ENCODE data around the gene CLCN3. TPM values are rescaled to one million over a fixed set of nuclear protein-coding genes. Genes with fewer than 3 reads are reported as not detected.
"Not testable (repeated sequence)": the region's sequence is repeated elsewhere in the genome, so short reads cannot be mapped to it uniquely, and the experiment has no call there.

CLCN3 gene
- total RNA-seq: 95.8 TPM

DNA sequence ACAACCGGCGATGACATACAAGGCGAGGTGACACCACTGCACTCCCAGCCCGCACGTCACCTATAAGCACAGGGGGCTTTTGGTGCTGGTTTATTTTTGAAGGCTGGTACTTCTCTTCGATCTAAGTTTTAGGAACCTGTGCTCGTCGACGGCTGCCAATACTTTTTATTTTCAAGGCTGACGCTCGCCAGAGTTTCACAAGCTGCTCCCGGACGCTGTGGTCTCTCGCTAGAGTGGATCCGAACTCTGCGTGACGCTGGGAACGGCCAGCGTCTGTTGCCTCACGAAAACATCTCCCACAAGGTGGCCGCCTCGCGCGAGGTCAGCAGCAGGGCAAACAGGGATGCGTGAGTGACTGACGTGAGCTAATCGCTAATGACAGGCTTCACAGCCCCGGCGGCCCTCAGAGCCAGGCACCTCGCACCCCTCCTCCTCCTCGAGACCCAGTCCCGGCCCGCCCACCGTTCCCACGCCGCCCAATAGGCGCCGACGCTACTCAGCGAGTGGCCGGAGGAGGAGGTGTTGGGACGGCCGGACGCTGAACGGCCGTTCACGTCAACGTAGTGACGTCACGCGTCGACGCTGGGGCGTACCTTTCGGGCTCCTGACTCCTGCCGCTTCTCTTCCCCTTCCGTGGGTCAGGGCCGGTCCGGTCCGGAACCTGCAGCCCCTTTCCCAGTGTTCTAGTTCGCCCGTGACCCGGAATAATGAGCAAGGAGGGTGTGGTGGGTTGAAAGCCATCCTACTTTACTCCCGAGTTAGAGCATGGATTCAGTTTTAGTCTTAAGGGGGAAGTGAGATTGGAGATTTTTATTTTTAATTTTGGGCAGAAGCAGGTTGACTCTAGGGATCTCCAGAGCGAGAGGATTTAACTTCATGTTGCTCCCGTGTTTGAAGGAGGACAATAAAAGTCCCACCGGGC is at the start of gene CLCN3:
TSS of gene CLCN3 (plus strand) at position 621 of the 922 bp plus-strand sequence. CDS start 15,351 bp downstream, outside the sequence.
- peak; percentile 97 for DNase-seq (ENCODE audit: low spot score)

DNA sequence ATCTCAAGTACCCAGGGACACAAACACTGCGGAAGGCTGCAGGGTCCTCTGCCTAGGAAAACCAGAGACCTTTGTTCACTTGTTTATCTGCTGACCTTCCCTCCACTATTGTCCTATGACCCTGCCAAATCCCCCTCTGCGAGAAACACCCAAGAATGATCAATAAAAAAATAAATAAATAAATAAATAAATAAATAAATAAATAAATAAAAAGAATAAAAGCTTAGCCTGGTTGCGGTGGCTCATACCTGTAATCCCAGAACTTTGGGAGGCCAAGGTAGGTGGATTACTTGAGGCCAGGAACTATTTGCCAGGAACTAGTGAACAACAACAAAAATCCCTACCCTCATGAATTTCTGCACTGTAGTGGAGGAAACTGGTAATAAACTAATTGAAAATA is 49.4 kb upstream of the CLCN3 start:
- not testable (repeated sequence) for DNase-seq (ENCODE audit: low spot score)

- DNase-seq (ENCODE audit: low spot score): no peak
These were observed 48.9 kb upstream of the CLCN3 start for GRCh38 chr4:169571435-169571834.

DNA sequence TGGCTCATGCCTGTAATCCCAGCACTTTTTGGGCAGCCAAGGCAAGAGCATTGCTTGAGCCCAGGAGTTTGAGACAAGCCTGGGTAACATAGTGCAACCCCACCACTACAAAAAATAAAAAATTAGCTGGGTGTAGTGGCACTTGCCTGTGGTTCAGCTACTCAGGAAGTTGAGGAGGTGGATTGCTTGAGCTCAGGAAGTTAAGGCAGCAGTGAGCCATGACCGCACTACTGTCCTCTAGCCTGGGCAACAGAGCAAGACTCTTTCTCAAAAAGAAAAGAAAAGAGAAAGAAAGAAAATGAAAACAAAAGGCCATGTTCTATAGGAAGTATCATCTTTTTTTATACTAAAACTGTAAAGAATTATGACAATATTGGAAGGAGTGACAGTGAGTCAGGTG is 46.5 kb upstream of the CLCN3 start:
- no peak for DNase-seq (ENCODE audit: low spot score)

DNA sequence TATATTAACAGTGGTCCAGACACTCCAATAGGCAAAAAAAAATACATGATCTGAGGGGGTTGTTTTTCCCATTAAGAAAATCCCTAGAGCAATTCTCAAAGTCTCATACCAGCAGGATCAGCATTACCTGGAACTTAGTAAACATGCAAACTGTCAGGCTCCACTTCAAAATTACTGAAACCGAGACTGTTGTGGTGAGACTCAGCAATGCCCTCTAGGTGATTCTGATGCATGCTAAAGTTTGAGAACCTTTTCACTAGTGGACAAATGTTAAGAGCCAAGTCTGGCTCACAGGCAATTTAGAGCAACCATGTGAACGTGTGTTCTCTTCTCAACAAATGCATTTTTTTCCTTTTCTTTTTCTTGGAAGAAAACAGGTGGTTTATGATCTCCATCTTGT is 38.2 kb upstream of the CLCN3 start:
- no peak for DNase-seq (ENCODE audit: low spot score)

DNA sequence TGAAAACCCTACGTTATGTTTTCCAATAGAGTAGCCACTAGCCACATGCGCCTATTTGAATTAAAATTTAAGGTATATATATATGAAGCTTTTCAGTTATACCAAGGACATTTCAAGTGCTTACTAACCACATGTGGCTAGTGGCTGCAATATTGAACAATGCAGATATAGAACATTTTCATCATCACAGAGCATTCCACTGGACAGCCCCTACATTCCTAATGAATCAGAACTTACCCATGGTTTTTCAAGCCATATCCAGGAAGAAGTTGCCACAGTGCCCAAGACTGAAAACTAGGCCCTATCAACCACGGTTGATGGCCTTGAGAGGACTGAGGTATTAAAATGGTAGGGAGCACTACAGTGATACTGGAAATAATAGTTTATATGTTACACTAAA is 37.7 kb upstream of the CLCN3 start:
- no peak for DNase-seq (ENCODE audit: low spot score)

DNA sequence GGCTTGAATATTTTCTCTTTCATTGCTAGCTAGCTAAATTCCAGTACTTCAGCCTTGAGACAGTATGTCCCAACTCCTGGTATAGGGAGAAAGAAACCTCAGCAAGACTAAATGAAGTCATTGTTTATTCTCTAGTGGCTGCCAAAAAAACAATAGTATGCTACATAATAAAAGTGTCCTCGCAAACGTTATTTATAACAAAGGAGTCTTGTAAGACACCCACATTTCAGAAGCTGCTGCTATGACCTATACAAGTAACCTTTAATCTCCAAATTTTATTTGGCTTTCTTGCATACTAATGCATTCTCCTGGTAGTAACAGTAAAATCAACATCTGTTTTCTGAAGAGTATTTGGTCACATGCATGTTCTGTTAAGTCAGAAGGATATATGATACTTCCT is 36.8 kb upstream of the CLCN3 start:
- no peak for DNase-seq (ENCODE audit: low spot score)

- DNase-seq (ENCODE audit: low spot score): no peak
These were observed 27.3 kb upstream of the CLCN3 start for GRCh38 chr4:169593050-169593560.

GRCh38 chr4:169594560-169595195 is 25.7 kb upstream of the CLCN3 start:
- no peak for DNase-seq (ENCODE audit: low spot score)

DNA sequence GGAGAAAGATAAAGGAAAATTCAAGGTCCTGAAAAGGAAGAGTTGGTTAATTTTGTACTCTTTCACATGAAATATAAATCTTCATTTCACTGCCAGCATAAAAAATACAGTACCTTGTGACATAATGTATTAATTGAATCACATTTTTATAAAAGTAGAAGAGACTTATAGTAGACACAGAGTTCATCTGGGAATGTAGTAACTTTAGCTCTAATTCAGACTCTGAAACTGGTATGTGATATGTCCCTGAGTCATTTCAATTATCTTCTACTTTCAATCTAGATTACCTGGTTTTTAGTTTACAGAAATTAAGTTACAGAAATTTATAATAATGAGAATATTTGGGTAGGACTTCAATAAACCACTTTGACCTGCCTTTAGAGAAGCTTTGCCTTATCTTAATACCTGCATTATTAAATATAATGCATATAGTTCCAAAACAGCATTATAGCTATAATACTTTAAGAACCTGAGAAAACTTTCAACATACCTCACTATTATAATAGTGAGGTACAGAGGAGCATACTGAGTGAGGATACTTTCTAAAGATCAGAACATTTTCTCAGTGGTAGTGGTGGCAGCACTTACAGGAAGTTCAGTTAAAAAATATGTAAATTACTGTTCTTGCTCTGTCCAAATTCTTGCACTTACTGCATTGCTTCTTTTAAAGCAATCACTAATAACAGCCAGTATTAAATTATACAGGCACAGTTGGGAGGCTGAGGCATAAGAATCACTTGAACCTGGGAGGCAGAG is 19.2 kb upstream of the CLCN3 start:
- no peak for DNase-seq (ENCODE audit: low spot score)

- DNase-seq (ENCODE audit: low spot score): no peak
These were observed 17.1 kb upstream of the CLCN3 start for GRCh38 chr4:169603312-169603711.

DNA sequence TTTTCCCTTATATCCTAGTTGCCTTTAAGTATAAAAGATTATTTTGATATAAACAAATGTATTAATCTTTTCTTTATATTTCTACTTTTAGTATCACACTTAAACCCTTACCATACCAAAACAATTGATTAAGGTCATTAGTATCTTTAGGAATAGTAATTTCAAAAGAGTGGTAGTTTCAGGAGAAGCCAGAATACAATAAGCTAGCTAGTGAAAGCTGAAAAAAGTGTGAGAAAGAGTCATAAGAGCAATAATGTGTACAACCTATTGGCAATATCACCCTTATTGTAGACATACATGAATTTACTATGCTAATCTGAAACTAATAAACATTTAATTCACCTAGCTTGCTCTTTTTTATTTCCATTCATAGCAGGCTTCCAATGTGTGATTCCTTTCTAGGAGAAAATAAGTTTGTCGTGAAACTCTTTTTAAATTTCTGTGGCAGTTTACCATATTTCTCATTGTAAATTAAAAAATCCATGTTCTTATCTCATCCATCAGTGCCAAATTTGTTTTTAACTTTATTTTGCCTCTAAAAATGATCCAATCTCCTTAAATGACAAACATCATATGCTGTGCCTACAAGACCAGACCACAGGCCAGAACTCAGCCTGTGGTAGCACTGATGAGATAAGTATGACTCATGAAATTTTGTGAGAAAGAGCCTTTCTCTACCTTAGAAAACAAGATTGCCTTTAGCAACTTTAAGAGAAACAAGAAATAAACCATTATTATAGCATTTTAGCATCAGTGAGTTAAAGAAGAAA is 16.1 kb upstream of the CLCN3 start:
- no peak for DNase-seq (ENCODE audit: low spot score)

DNA sequence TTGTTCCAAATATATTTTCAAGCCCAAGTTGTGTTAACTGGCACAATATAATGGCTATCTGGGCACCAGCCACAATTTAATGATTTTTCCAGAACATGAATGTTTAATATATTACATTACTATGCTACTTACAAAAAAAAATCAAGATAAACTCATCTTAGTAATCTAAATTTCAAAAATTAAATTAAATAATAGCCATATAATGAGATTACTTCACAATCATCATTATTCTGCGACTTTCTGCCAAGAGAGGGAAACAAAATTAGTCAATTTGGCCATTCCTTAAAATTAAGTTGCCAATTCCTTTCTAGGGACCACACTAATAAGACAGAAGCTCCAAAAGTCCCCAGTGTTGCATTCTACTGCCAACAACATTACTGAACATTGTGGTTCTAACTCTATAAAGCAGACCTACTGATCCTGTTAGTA is 15.5 kb upstream of the CLCN3 start:
- DNase-seq (ENCODE audit: low spot score): no peak

GRCh38 chr4:169611157-169611556 is 9.2 kb upstream of the CLCN3 start:
- DNase-seq (ENCODE audit: low spot score): no peak

GRCh38 chr4:169611991-169612870 is 8.1 kb upstream of the CLCN3 start, which contains the start of gene NEK1:
Gene NEK1 (minus strand): TSS chr4:169612583. CDS start chr4:169602630, 9,953 bp downstream.
- DNase-seq (ENCODE audit: low spot score): peak; percentile 81

DNA sequence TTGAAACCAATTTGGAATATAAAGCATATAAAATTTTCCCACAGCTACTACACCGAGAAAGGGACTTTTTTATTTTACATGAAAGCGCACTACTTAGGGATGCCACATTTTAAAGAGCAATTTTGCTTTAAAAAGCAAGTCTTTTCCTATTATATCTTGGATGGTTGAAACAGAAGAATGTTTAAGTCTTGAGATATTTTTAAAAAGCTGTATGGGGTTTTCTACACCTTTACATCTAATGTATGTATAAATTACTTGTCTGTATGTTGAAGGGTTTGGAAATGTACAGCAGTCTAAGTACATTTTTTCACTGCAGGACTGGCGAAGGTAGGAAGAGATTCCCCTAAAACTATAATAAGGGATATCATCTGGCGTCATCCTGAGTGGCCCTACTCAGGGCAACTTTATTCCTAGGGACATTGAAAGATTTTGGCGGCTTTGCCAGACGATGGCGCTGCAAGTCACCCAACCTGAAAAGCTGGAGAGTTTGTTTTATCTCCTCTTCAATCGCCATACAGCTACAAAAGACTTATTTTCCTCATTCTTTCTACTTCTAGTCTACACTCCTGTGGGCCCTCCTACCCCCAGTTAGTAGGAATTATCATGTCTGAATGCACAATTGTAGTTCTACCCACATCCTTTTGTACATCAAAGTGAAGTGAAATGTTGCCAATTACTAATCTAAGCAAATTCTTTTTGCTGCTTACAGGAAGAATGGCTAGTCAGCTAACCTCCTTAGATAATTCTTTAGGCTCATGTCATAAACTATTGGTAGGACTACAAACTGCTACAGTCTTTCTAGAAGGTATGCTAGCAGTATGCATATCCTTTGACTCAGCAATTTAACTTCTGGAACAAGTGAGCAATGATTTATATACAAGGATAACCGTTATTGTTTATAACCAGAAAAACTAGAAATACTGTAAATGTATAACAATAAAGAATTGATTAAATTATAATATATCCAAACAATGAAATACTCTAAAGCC is 7.2 kb upstream of the CLCN3 start:
- peak; percentile 81 for DNase-seq (ENCODE audit: low spot score)

DNA sequence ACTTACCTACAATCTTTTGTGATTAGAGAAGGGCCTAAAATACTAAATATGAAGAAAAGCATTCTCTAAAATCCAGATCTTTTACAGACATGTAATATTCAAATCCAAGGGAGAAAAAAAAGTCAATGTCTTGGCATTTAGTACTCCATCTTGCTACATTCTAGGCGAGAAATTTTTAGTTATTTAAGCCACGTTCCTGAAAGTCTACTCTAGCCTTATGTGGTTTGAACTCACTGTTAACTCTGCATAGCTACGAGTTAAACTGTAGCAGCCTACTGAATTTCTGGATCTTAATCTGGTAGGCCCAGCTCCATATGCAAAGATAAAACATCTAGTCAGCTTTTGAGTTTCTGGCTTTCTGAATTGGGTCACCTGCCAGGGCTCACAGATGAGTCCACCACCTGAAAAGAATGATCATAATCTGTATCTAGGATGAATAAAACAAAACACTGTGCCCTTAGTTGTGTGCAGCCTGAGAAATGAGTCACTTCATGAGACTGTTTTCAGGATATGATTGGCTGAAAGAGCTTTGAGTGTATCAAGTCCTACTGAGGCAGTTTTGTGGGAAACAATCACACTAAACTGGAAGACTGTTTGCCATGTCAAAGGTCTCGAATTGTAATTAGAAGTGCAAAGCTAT is 4.8 kb upstream of the CLCN3 start:
- no peak for DNase-seq (ENCODE audit: low spot score)

DNA sequence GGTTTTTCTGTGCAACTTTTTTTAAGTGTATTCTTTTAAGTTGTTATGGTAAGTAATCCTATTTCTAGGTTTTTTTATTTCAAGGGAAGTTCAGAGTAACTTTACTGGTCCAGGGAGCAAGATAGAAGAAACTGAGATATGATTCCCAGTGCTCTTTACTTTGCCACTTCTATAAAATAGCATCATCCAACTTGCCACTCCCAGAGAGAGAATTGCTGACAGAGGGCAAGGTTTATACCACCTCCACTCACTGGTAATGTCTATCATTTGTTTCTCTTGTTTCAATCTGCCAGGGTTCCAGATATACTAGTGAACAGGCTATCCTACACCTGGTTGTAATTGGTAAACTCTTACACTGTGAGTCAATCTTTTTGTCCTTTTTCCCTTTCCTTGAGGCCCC is 3.5 kb upstream of the CLCN3 start:
- DNase-seq (ENCODE audit: low spot score): no peak
